SJSA1 (cell line): ENCODE results near the gene RAP1GDS1. TPM values are rescaled to one million over a fixed set of nuclear protein-coding genes. Genes with fewer than 3 reads are reported as not detected.
"Not testable (repeated sequence)": the region's sequence is repeated elsewhere in the genome, so short reads cannot be mapped to it uniquely, and the experiment has no call there.

Experiments
- DNase-seq, 2 experiments: peaks; one replicate each; pipeline ENCODE4 v3.0.0-alpha.2; 2015 to 2020; ENCODE audit warnings: low spot score in 2 of 2, low read depth in 1 of 2
- H3K27ac ChIP-seq: fragments of 250-450 bp; sonication (Bioruptor Pico); 2 replicates; pipeline ENCODE4 v1.5.1; 2020; ENCODE audit warnings: mild to moderate bottlenecking, moderate library complexity
- H3K27me3 ChIP-seq: fragments of 250-450 bp; sonication (Bioruptor Pico); replicated peaks from 2 replicates; pipeline ENCODE4 v1.5.1; 2020; ENCODE audit warnings: mild to moderate bottlenecking, moderate library complexity
- H3K36me3 ChIP-seq: fragments of 250-450 bp; sonication (Bioruptor Pico); 2 replicates; pipeline ENCODE4 v1.5.1; 2020; ENCODE audit warnings: mild to moderate bottlenecking
- H3K4me1 ChIP-seq: fragments of 250-450 bp; sonication (Bioruptor Pico); replicated peaks from 2 replicates; pipeline ENCODE4 v1.6.1; 2021; ENCODE audit warnings: mild to moderate bottlenecking
- H3K4me3 ChIP-seq: fragments of 250-450 bp; sonication (Bioruptor Pico); 2 replicates; pipeline ENCODE4 v1.5.1; 2020; ENCODE audit warnings: mild to moderate bottlenecking
- H3K9me3 ChIP-seq: fragments of 250-450 bp; sonication (Bioruptor Pico); replicated peaks from 2 replicates; pipeline ENCODE4 v1.5.1; 2020; ENCODE audit warnings: mild to moderate bottlenecking
- total RNA-seq: library from RNA; depleted of rRNA; stranded (reverse); fragments of >200 nt; shearing (Covaris generic); gene quantifications from 2 replicates; pipeline ENCODE4 v1.2.3, GENCODE V29; 2014

RAP1GDS1 gene
- total RNA-seq, 1 experiment from 2014 or later = 59.9 TPM

GRCh38 chr4:98385831-98386230, 124.6 kb downstream of the RAP1GDS1 start:
- no peak for DNase-seq
- no peak overlapping the region for H3K27ac ChIP-seq
- H3K36me3 ChIP-seq = no peaks in the 10 kb centered on the region
- no peaks in the 10 kb centered on the region for H3K9me3 ChIP-seq
- H3K27me3 ChIP-seq = no peaks in the 10 kb centered on the region
- H3K4me3 ChIP-seq = no peak overlapping the region
- H3K4me1 ChIP-seq = no peaks in the 10 kb centered on the region

- H3K4me3 ChIP-seq = no peak overlapping the region
- H3K27me3 ChIP-seq = no peaks in the 10 kb centered on the region
- no peak overlapping the region for H3K27ac ChIP-seq
- no peak for DNase-seq
- no peaks in the 10 kb centered on the region for H3K4me1 ChIP-seq
- no peaks in the 10 kb centered on the region for H3K9me3 ChIP-seq
- H3K36me3 ChIP-seq = no peaks in the 10 kb centered on the region
Measured at GRCh38 chr4:98387345-98388026, 126.3 kb downstream of the RAP1GDS1 start.

- Histone ChIP-seq H3K36me3 (peaks cover 8% of the 10 kb centered on the region; the same call in 1 of the 2 replicates), H3K27ac (no peak overlapping the region), H3K4me1 (no peaks in the 10 kb centered on the region), H3K27me3 (no peaks in the 10 kb centered on the region), H3K4me3 (no peak overlapping the region), H3K9me3 (no peaks in the 10 kb centered on the region)
- DNase-seq = no peak
Measured at GRCh38 chr4:98394134-98394533, 132.9 kb downstream of the RAP1GDS1 start.

- Histone ChIP-seq H3K27ac (no peak overlapping the region), H3K4me1 (no peaks in the 10 kb centered on the region)
Measured at GRCh38 chr4:98399915-98400314, 138.7 kb downstream of the RAP1GDS1 start.

GRCh38 chr4:98406819-98407218, 145.6 kb downstream of the RAP1GDS1 start:
- no peaks in the 10 kb centered on the region for H3K9me3 ChIP-seq
- no peak overlapping the region for H3K4me3 ChIP-seq
- H3K36me3 ChIP-seq = peaks cover 3% of the 10 kb centered on the region; the same call in 1 of the 2 replicates
- no peaks in the 10 kb centered on the region for H3K4me1 ChIP-seq
- H3K27me3 ChIP-seq = no peaks in the 10 kb centered on the region
- no peak overlapping the region for H3K27ac ChIP-seq
- DNase-seq = no peak

More at GRCh38 chr4:98399915-98400314, 138.7 kb downstream of the RAP1GDS1 start:
- no peak for DNase-seq
- peaks cover 3% of the 10 kb centered on the region; the same call in 1 of the 2 replicates for H3K36me3 ChIP-seq
- H3K27me3 ChIP-seq = no peaks in the 10 kb centered on the region
- H3K4me3 ChIP-seq = no peak overlapping the region
- H3K9me3 ChIP-seq = no peaks in the 10 kb centered on the region

- H3K9me3 ChIP-seq = no peaks in the 10 kb centered on the region
- peaks cover 15% of the 10 kb centered on the region for H3K36me3 ChIP-seq
- H3K27me3 ChIP-seq = no peaks in the 10 kb centered on the region
- no peak for DNase-seq
- no peaks in the 10 kb centered on the region for H3K4me1 ChIP-seq
- H3K27ac ChIP-seq = no peak overlapping the region
- no peak overlapping the region for H3K4me3 ChIP-seq
Measured at GRCh38 chr4:98411731-98412130, 150.5 kb downstream of the RAP1GDS1 start.

- H3K9me3 ChIP-seq = no peaks in the 10 kb centered on the region
- DNase-seq = no peak
- H3K27ac ChIP-seq = no peak overlapping the region
- H3K4me1 ChIP-seq = peaks cover 13% of the 10 kb centered on the region
- H3K27me3 ChIP-seq = no peaks in the 10 kb centered on the region
- H3K36me3 ChIP-seq = peaks cover 21% of the 10 kb centered on the region
- no peak overlapping the region for H3K4me3 ChIP-seq
Measured at GRCh38 chr4:98416844-98417243, 155.7 kb downstream of the RAP1GDS1 start.

GRCh38 chr4:98420151-98420550, 159.0 kb downstream of the RAP1GDS1 start:
- H3K36me3 ChIP-seq = peaks cover 38% of the 10 kb centered on the region
- H3K27ac ChIP-seq = not testable (repeated sequence)

GRCh38 chr4:98421111-98421510, 159.9 kb downstream of the RAP1GDS1 start:
- Histone ChIP-seq H3K36me3 (peaks cover 44% of the 10 kb centered on the region), H3K27ac (peak overlapping the region; percentile 31), H3K27me3 (no peaks in the 10 kb centered on the region)

More at GRCh38 chr4:98420151-98420550, 159.0 kb downstream of the RAP1GDS1 start:
- H3K9me3 ChIP-seq, H3K27me3 ChIP-seq, DNase-seq, H3K4me3 ChIP-seq: not testable (repeated sequence)
- peaks cover 13% of the 10 kb centered on the region for H3K4me1 ChIP-seq

GRCh38 chr4:98423009-98423408, 161.8 kb downstream of the RAP1GDS1 start:
- H3K4me3 ChIP-seq = no peak overlapping the region
- no peaks in the 10 kb centered on the region for H3K9me3 ChIP-seq
- H3K27ac ChIP-seq = no peak overlapping the region
- H3K27me3 ChIP-seq = no peaks in the 10 kb centered on the region
- peaks cover 53% of the 10 kb centered on the region for H3K36me3 ChIP-seq
- no peak for DNase-seq
- peaks cover 13% of the 10 kb centered on the region for H3K4me1 ChIP-seq

More at GRCh38 chr4:98421111-98421510, 159.9 kb downstream of the RAP1GDS1 start:
- peak in 1 of 2 experiments; percentile 48 for DNase-seq
- Histone ChIP-seq H3K4me1 (peaks cover 13% of the 10 kb centered on the region), H3K9me3 (no peaks in the 10 kb centered on the region), H3K4me3 (no peak overlapping the region)

GRCh38 chr4:98430708-98431403, 169.7 kb downstream of the RAP1GDS1 start:
- DNase-seq = peak; percentile 69 to 86
- H3K4me3 ChIP-seq = no peak overlapping the region
- H3K27ac ChIP-seq = peak overlapping the region; percentile 87

GRCh38 chr4:98433691-98434090, 172.5 kb downstream of the RAP1GDS1 start:
- Histone ChIP-seq H3K27ac (no peak overlapping the region), H3K4me3 (no peak overlapping the region), H3K9me3 (no peaks in the 10 kb centered on the region), H3K36me3 (peaks cover 9% of the 10 kb centered on the region; the same call in 1 of the 2 replicates), H3K4me1 (peaks cover 29% of the 10 kb centered on the region), H3K27me3 (no peaks in the 10 kb centered on the region)
- DNase-seq = no peak

More at GRCh38 chr4:98430708-98431403, 169.7 kb downstream of the RAP1GDS1 start:
- no peaks in the 10 kb centered on the region for H3K9me3 ChIP-seq
- no peaks in the 10 kb centered on the region for H3K27me3 ChIP-seq
- H3K36me3 ChIP-seq = peaks cover 20% of the 10 kb centered on the region; the same call in 1 of the 2 replicates
- H3K4me1 ChIP-seq = peaks cover 29% of the 10 kb centered on the region

GRCh38 chr4:98434816-98435215, 173.6 kb downstream of the RAP1GDS1 start:
- Histone ChIP-seq H3K27me3 (no peaks in the 10 kb centered on the region), H3K9me3 (no peaks in the 10 kb centered on the region), H3K27ac (no peak overlapping the region), H3K36me3 (peaks cover 9% of the 10 kb centered on the region; the same call in 1 of the 2 replicates), H3K4me1 (peaks cover 26% of the 10 kb centered on the region), H3K4me3 (no peak overlapping the region)
- DNase-seq = no peak

GRCh38 chr4:98444371-98444770, 183.2 kb downstream of the RAP1GDS1 start:
- no peak for DNase-seq
- Histone ChIP-seq H3K36me3 (peaks cover 15% of the 10 kb centered on the region), H3K27ac (no peak overlapping the region), H3K4me3 (no peak overlapping the region), H3K9me3 (no peaks in the 10 kb centered on the region), H3K4me1 (peaks cover 18% of the 10 kb centered on the region), H3K27me3 (no peaks in the 10 kb centered on the region)
